Esophagus squamous epithelium (tissue), 5 donors: ENCODE results near the gene GPC6. TPM values are rescaled to one million over a fixed set of nuclear protein-coding genes. Genes with fewer than 3 reads are reported as not detected.

Experiments used
- DNase-seq: peaks from one replicate; lab custom pipeline; 2025; lab: John Stamatoyannopoulos, UW
- H3K27ac ChIP-seq, 4 donors: fragments of 200-600 bp; sonication (generic); one replicate each; pipeline ENCODE4 v1.5.1; 2016 to 2019; ENCODE audit warnings: mild to moderate bottlenecking in 1 of 4
- H3K27me3 ChIP-seq, 4 donors: fragments of 200-600 bp; sonication (generic); 1 replicate in 3 of 4; 2 replicates in 1 of 4; pipeline versions ENCODE4 v1.5.1 to v1.6.0; 2017 to 2021; ENCODE audit warnings: antibody characterized with exemption in 1 of 4
- H3K36me3 ChIP-seq, 3 donors: fragments of 200-600 bp; sonication (generic); one replicate each; pipeline ENCODE4 v1.5.1; 2016 to 2019
- H3K4me1 ChIP-seq, 3 donors: fragments of 200-600 bp; sonication (generic); one replicate each; pipeline ENCODE4 v1.5.1; 2017 to 2019
- H3K4me3 ChIP-seq, 4 donors: fragments of 200-600 bp; sonication (generic); 1 replicate in 3 of 4; 2 replicates in 1 of 4; pipeline ENCODE4 v1.5.1; 2016 to 2019; ENCODE audit warnings: mild to moderate bottlenecking in 2 of 4, moderate library complexity in 1 of 4
- H3K9me3 ChIP-seq, 3 donors: fragments of 200-600 bp; sonication (generic); one replicate each; pipeline ENCODE4 v1.5.1; 2016 to 2019
- CTCF ChIP-seq, 6 experiments: fragments of 450-650 bp in 4 of 6; fragments of 200-600 bp in 2 of 6; sonication (generic) in 2 of 6; IDR thresholded peaks; one replicate each; pipeline ENCODE4 v1.5.1; 2016 to 2019; ENCODE audit warnings: antibody characterized with exemption in 6 of 6, mild to moderate bottlenecking in 4 of 6, moderate library complexity in 4 of 6
- POLR2A ChIP-seq, 4 donors: fragments of 450-650 bp; IDR thresholded peaks; one replicate each; pipeline ENCODE4 v1.6.1; 2017; ENCODE audit warnings: antibody characterized with exemption in 4 of 4, mild to moderate bottlenecking in 4 of 4, moderate library complexity in 3 of 4
- WGBS, 2 donors: methylation state at CpG; one replicate each; pipeline ENCODE4 v1.1.5; 2018; 5-methylcytosine and 5-hydroxymethylcytosine counted together
- intact Hi-C: fragments of 100-400 bp; cut with DNase I; formaldehyde crosslinking; loops from one replicate; pipeline ENCODE4 v1.15.0; 2022
- total RNA-seq, 4 donors: library from RNA; depleted of rRNA; stranded (reverse); fragments of >200 nt; gene quantifications; one replicate each; pipeline ENCODE4 v1.1.0, GENCODE V29; 2016
- donor health status: DM: yes; HTN: yes; CAD: no.

Gene GPC6
- total RNA-seq, 4 donors from 2014 or later, result 0.57 to 8.6 (median 2.6) TPM

- intact Hi-C loops, result no loop called here
- H3K27me3 ChIP-seq, result no peaks in the 10 kb centered on the region
- H3K9me3 ChIP-seq, result no peaks in the 10 kb centered on the region
- H3K36me3 ChIP-seq, result no peaks in the 10 kb centered on the region
- no peak for DNase-seq
- H3K27ac ChIP-seq, result no peak overlapping the region
- no peak overlapping the region for H3K4me3 ChIP-seq
- no peaks in the 10 kb centered on the region for H3K4me1 ChIP-seq
- TF ChIP-seq POLR2A (IDR thresholded peaks at IDR 0.05) (no peak), CTCF (IDR thresholded peaks at IDR 0.05) (no peak)
These were observed 323.6 kb downstream of the GPC6 start for GRCh38 chr13:93550236-93550635.

GRCh38 chr13:93552596-93552995, 326.0 kb downstream of the GPC6 start:
- no peak for TF ChIP-seq CTCF (IDR thresholded peaks at IDR 0.05)
- no peak for TF ChIP-seq POLR2A (IDR thresholded peaks at IDR 0.05)
- no peaks in the 10 kb centered on the region for H3K36me3 ChIP-seq
- H3K4me3 ChIP-seq, result no peak overlapping the region
- H3K4me1 ChIP-seq, result no peaks in the 10 kb centered on the region
- no peaks in the 10 kb centered on the region for H3K9me3 ChIP-seq
- intact Hi-C loops, result no loop called here
- no peak overlapping the region for H3K27ac ChIP-seq
- no peak for DNase-seq
- no peaks in the 10 kb centered on the region for H3K27me3 ChIP-seq

DNA sequence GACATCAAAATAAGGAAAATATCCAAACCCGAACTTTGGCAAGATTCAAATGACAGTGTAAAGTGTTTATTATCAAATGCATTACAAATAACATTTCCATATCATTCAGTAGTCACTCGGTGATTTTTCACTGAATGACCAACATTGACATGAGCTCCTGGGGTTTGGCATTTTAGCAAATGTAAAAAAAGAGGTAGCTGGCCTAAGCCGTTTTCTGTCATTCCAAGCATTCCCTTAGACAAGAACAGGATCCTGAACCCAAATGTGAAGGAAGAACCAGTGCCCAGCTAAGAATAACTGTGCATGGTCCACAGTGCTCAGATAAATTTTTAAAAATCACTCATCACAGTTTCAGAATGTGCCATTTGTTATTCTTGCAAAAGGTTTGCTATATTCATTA, 327.9 kb downstream of the GPC6 start:
- no peak for DNase-seq
- Histone ChIP-seq H3K4me3 (no peak overlapping the region), H3K9me3 (no peaks in the 10 kb centered on the region), H3K36me3 (no peaks in the 10 kb centered on the region), H3K27me3 (no peaks in the 10 kb centered on the region), H3K4me1 (no peaks in the 10 kb centered on the region), H3K27ac (no peak overlapping the region)
- intact Hi-C loops, result no loop called here
- 63 to 74% methylated on average over 3 of the region's 3 CpGs for WGBS, 2 donors
- TF ChIP-seq POLR2A (IDR thresholded peaks at IDR 0.05) (no peak), CTCF (IDR thresholded peaks at IDR 0.05) (no peak)

GRCh38 chr13:93558637-93559036, 332.0 kb downstream of the GPC6 start:
- H3K4me3 ChIP-seq, result no peak overlapping the region
- H3K27me3 ChIP-seq, result no peaks in the 10 kb centered on the region
- TF ChIP-seq CTCF (IDR thresholded peaks at IDR 0.05) (no peak), POLR2A (IDR thresholded peaks at IDR 0.05) (no peak)
- 50 to 52% methylated on average over 3 of the region's 3 CpGs for WGBS, 2 donors
- H3K4me1 ChIP-seq, result no peaks in the 10 kb centered on the region
- no peak overlapping the region for H3K27ac ChIP-seq
- no peaks in the 10 kb centered on the region for H3K36me3 ChIP-seq
- H3K9me3 ChIP-seq, result no peaks in the 10 kb centered on the region
- DNase-seq, result no peak
- intact Hi-C loops, result no loop called here

GRCh38 chr13:93559718-93560117, 333.1 kb downstream of the GPC6 start:
- TF ChIP-seq POLR2A (IDR thresholded peaks at IDR 0.05) (no peak), CTCF (IDR thresholded peaks at IDR 0.05) (no peak)
- 28 to 42% methylated on average over 3 of the region's 3 CpGs for WGBS, 2 donors
- H3K27ac ChIP-seq, result no peak overlapping the region
- H3K9me3 ChIP-seq, result no peaks in the 10 kb centered on the region
- no peaks in the 10 kb centered on the region for H3K36me3 ChIP-seq
- intact Hi-C loops, result no loop called here
- no peak for DNase-seq
- H3K27me3 ChIP-seq, result no peaks in the 10 kb centered on the region
- H3K4me1 ChIP-seq, result no peaks in the 10 kb centered on the region
- H3K4me3 ChIP-seq, result no peak overlapping the region
